Coronary artery (tissue), 2 donors: ENCODE results near the gene RC3H2.
"Not testable (repeated sequence)": the region's sequence is repeated elsewhere in the genome, so short reads cannot be mapped to it uniquely, and the experiment has no call there.

Experiments used
- DNase-seq: peaks from one replicate; pipeline ENCODE4 v3.0.0-alpha.2; 2017; ENCODE audit warnings: low spot score
- H3K27ac ChIP-seq, 2 donors: fragments of 200-600 bp; sonication (generic); one replicate each; pipeline ENCODE4 v1.5.1; 2016 to 2019
- H3K4me3 ChIP-seq: fragments of 200-600 bp; sonication (generic); 2 replicates; pipeline ENCODE4 v1.5.1; 2016; ENCODE audit warnings: mild to moderate bottlenecking, moderate library complexity
- CTCF ChIP-seq: fragments of 200-600 bp; sonication (generic); IDR thresholded peaks from one replicate; pipeline ENCODE4 v1.5.1; 2019; ENCODE audit warnings: antibody characterized with exemption

RC3H2 gene

GRCh38 chr9:122860319-122861142, 44.6 kb downstream of the RC3H2 start:
- DNase-seq: no peak
- no peak overlapping the region for H3K4me3 ChIP-seq
- no peak overlapping the region for H3K27ac ChIP-seq
- TF ChIP-seq CTCF: no peak

- no peak overlapping the region for H3K27ac ChIP-seq
- no peak for TF ChIP-seq CTCF
- no peak for DNase-seq
- H3K4me3 ChIP-seq: no peak overlapping the region
Observed at GRCh38 chr9:122857815-122858214, 47.3 kb downstream of the RC3H2 start.

- H3K4me3 ChIP-seq, H3K27ac ChIP-seq, DNase-seq: not testable (repeated sequence)
Observed at GRCh38 chr9:122852085-122852786, 52.9 kb downstream of the RC3H2 start.

GRCh38 chr9:122848256-122848943, 56.8 kb downstream of the RC3H2 start:
- Histone ChIP-seq H3K4me3 (no peak overlapping the region), H3K27ac (no peak overlapping the region)
- no peak for TF ChIP-seq CTCF
- DNase-seq: no peak

- Histone ChIP-seq H3K4me3 (no peak overlapping the region), H3K27ac (no peak overlapping the region)
- no peak for DNase-seq
- TF ChIP-seq CTCF: no peak
Observed at GRCh38 chr9:122846371-122846940, 58.7 kb downstream of the RC3H2 start.

- no peak for TF ChIP-seq CTCF
- no peak for DNase-seq
- H3K4me3 ChIP-seq: no peak overlapping the region
- no peak overlapping the region for H3K27ac ChIP-seq
Observed at GRCh38 chr9:122845116-122845515, 60.0 kb downstream of the RC3H2 start.

GRCh38 chr9:122844137-122844536, 61.0 kb downstream of the RC3H2 start:
- DNase-seq: no peak
- Histone ChIP-seq H3K27ac (no peak overlapping the region), H3K4me3 (no peak overlapping the region)
- TF ChIP-seq CTCF: no peak
